Heart left ventricle (tissue), 16 donors: ENCODE data around the gene R3HDM2. TPM values are rescaled to one million over a fixed set of nuclear protein-coding genes. Genes with fewer than 3 reads are reported as not detected.

Experiments used
- ATAC-seq, 4 donors: fragments of 200-7000 bp; cut with Tn5 transposase; one replicate each; pipeline ENCODE4 v1.9.1; 2020 to 2022; ENCODE audit warnings: moderate library complexity in 4 of 4, mild to moderate bottlenecking in 3 of 4, moderate number of reproducible peaks in 1 of 4
- DNase-seq, 5 donors: peaks; one replicate each; pipeline ENCODE4 v3.0.0-alpha.2; 2020
- H3K27ac ChIP-seq, 12 donors: fragments of 200-600 bp; sonication (generic) in 4 of 12; one replicate each; pipeline versions ENCODE4 v1.5.0 to v1.8.0; 2016 to 2022; ENCODE audit warnings: mild to moderate bottlenecking in 2 of 12
- H3K27me3 ChIP-seq, 9 donors: fragments of 200-600 bp; sonication (generic) in 2 of 9; one replicate each; pipeline versions ENCODE4 v1.5.1 to v1.8.0; 2016 to 2022; ENCODE audit warnings: mild to moderate bottlenecking in 3 of 9
- H3K36me3 ChIP-seq, 9 donors: fragments of 200-600 bp; sonication (generic) in 2 of 9; one replicate each; pipeline versions ENCODE4 v1.5.0 to v1.8.0; 2018 to 2022; ENCODE audit warnings: mild to moderate bottlenecking in 2 of 9
- H3K4me1 ChIP-seq, 12 donors: fragments of 200-600 bp; sonication (generic) in 4 of 12; one replicate each; pipeline versions ENCODE4 v1.5.0 to v1.8.0; 2016 to 2022; ENCODE audit warnings: mild to moderate bottlenecking in 3 of 12
- H3K4me3 ChIP-seq, 12 donors: fragments of 200-600 bp; sonication (generic) in 4 of 12; one replicate each; pipeline versions ENCODE4 v1.5.0 to v1.8.0; 2017 to 2022; ENCODE audit warnings: mild to moderate bottlenecking in 9 of 12, moderate library complexity in 4 of 12
- H3K9me3 ChIP-seq, 12 donors: fragments of 200-600 bp; sonication (generic) in 4 of 12; one replicate each; pipeline versions ENCODE4 v1.5.0 to v1.8.0; 2016 to 2022; ENCODE audit warnings: mild to moderate bottlenecking in 1 of 12
- CTCF ChIP-seq, 12 donors: fragments of 200-600 bp; sonication (generic) in 4 of 12; IDR thresholded peaks; one replicate each; pipeline versions ENCODE4 v1.5.0 to v1.8.0; 2018 to 2022; ENCODE audit warnings: antibody characterized with exemption in 12 of 12, mild to moderate bottlenecking in 5 of 12
- POLR2A ChIP-seq, 2 donors: fragments of 450-650 bp; IDR thresholded peaks; one replicate each; pipeline ENCODE4 v1.6.1; 2017; ENCODE audit warnings: antibody characterized with exemption in 2 of 2, mild to moderate bottlenecking in 2 of 2, moderate library complexity in 2 of 2
- WGBS, 4 donors: extraction: QIAGEN DNeasy Blood & Tissue Kit in 2 of 4; methylation state at CpG; one replicate each; pipeline versions ENCODE4 v1.1.5 to v1.1.7; 2013 to 2018; 5-methylcytosine and 5-hydroxymethylcytosine counted together
- intact Hi-C, 10 donors: fragments of 100-400 bp; cut with DNase I; formaldehyde crosslinking; loops; one replicate each; pipeline versions ENCODE4 v1.11.1 to v1.14.2; 2022
- polyA plus RNA-seq, 2 donors: library from polyadenylated mRNA; stranded (reverse); fragments of 200-250 nt; gene quantifications; one replicate each; pipeline ENCODE4 v1.2.3, GENCODE V29; 2013
- total RNA-seq, 9 donors: library from RNA; depleted of rRNA in 2 of 9; stranded (reverse); fragments of >200 nt in 2 of 9; fragmentation: NEBNext Ultra II Directional in 3 of 9; extraction: Animal tissue kit (Norgen Biotek cat#: 25700) in 3 of 9; gene quantifications; one replicate each; pipeline versions ENCODE4 v1.1.0 to v1.2.4, GENCODE V29; 2016 to 2023
- donor health status: ischemic (EF 13 %, LVEDD 7.1; RV severe dilation, severe dysfunction).
- donor health status: healthy with polysubstance abuse.
- donor health status: DM: no; HTN: yes; CAD: no.
- donor health status: DM: no; HTN: no; CAD: no.
- donor health status: ischemic (EF 25% LVEDD 6.9; RV normal size, moderate dysfunction).
- donor health status: ischemic (EF 25% LVEDD 5.7; RV mildly dilated, moderate dysfunction).
- donor health status: healthy.
- donor health status: DM: yes; HTN: yes; CAD: no.
- donor health status: ischemic (EF 35%, LVEDD 5.7; RV mildly dilated, moderate dysfunction).
- donor health status: nonischemic (EF 11% LVEDD 7.7; RV severe dilation, severe dysfunction).
- donor health status: DM: yes; HTN: yes; CAD: no.
- donor health status: PGD.
- donor health status: ischemic (EF 29% LVEDD 5.4; RV normal size, mild dysfunction).
- donor health status: nonischemic (EF 23%, LVEDD 6.1; RV moderate dilation, normal function).

Gene R3HDM2
- total and polyA plus RNA-seq, 11 donors, result 12.7 to 102 (median 59.8) TPM

- Histone ChIP-seq H3K27ac (no peak overlapping the region), H3K36me3 (peaks cover 0 to 19% (median 6%) of the 10 kb centered on the region in 9 donors), H3K27me3 (no peaks in the 10 kb centered on the region), H3K9me3 (no peaks in the 10 kb centered on the region), H3K4me1 (peaks cover 0 to 5% (median 0%) of the 10 kb centered on the region in 12 donors), H3K4me3 (no peak overlapping the region)
- no peak for DNase-seq
- intact Hi-C loops, result no loop called here
- 85 to 90% (median 86%) methylated on average over 3 of the region's 3 CpGs for WGBS, 4 donors
- ATAC-seq, result no peak
- TF ChIP-seq CTCF (IDR thresholded peaks at IDR 0.05), result no peak
- TF ChIP-seq POLR2A (IDR thresholded peaks at IDR 0.05), result no peak
Measured at GRCh38 chr12:57332646-57333312, 98.1 kb downstream of the R3HDM2 start.

- 90 to 96% (median 93%) methylated on average over 5 of the region's 5 CpGs for WGBS, 4 donors
- intact Hi-C loops, result no loop called here
- no peak overlapping the region for H3K27ac ChIP-seq
- DNase-seq (no peak), ATAC-seq (no peak)
- H3K9me3 ChIP-seq, result peaks cover 0 to 4% (median 0%) of the 10 kb centered on the region in 12 donors
- no peak for TF ChIP-seq POLR2A (IDR thresholded peaks at IDR 0.05)
- H3K27me3 ChIP-seq, result no peaks in the 10 kb centered on the region
- peaks cover 0 to 5% (median 0%) of the 10 kb centered on the region in 12 donors for H3K4me1 ChIP-seq
- peaks cover 0 to 21% (median 6%) of the 10 kb centered on the region in 9 donors for H3K36me3 ChIP-seq
- H3K4me3 ChIP-seq, result no peak overlapping the region
Measured at GRCh38 chr12:57330992-57331391, 99.9 kb downstream of the R3HDM2 start.

GRCh38 chr12:57329219-57329618, 101.6 kb downstream of the R3HDM2 start:
- no peak overlapping the region for H3K27ac ChIP-seq
- peaks cover 0 to 21% (median 6%) of the 10 kb centered on the region in 9 donors for H3K36me3 ChIP-seq
- DNase-seq (no peak), ATAC-seq (no peak)
- WGBS, 4 donors, result 83 to 87% (median 86%) methylated on average over 4 of the region's 4 CpGs
- intact Hi-C loops, result no loop called here
- H3K27me3 ChIP-seq, result no peaks in the 10 kb centered on the region
- TF ChIP-seq POLR2A (IDR thresholded peaks at IDR 0.05) (no peak), CTCF (IDR thresholded peaks at IDR 0.05) (no peak)
- H3K4me1 ChIP-seq, result peaks cover 0 to 5% (median 0%) of the 10 kb centered on the region in 12 donors
- H3K9me3 ChIP-seq, result peaks cover 0 to 4% (median 0%) of the 10 kb centered on the region in 12 donors
- no peak overlapping the region for H3K4me3 ChIP-seq

- Histone ChIP-seq H3K27me3 (no peaks in the 10 kb centered on the region), H3K27ac (no peak overlapping the region), H3K9me3 (peaks cover 0 to 4% (median 0%) of the 10 kb centered on the region in 12 donors), H3K4me3 (no peak overlapping the region), H3K4me1 (peaks cover 0 to 4% (median 0%) of the 10 kb centered on the region in 12 donors), H3K36me3 (peaks cover 0 to 13% (median 0%) of the 10 kb centered on the region in 9 donors)
- TF ChIP-seq POLR2A (IDR thresholded peaks at IDR 0.05) (no peak), CTCF (IDR thresholded peaks at IDR 0.05) (no peak)
- DNase-seq (no peak), ATAC-seq (no peak)
- intact Hi-C loops, result no loop called here
Measured at GRCh38 chr12:57325395-57325794, 105.4 kb downstream of the R3HDM2 start.
